Breast epithelium (tissue), 3 donors: ENCODE results near the gene ELAVL1.

Experiments
- POLR2A ChIP-seq: fragments of 450-650 bp; IDR thresholded peaks from one replicate; pipeline ENCODE4 v1.6.1; 2016; ENCODE audit warnings: antibody characterized with exemption, mild to moderate bottlenecking, moderate library complexity
- TF ChIP-seq, protein P1 (sequence below), 3 donors: fragments of 450-650 bp; IDR thresholded peaks; one replicate each; pipeline ENCODE4 v1.5.1; 2016 to 2017; ENCODE audit warnings: antibody characterized with exemption in 3 of 3, mild to moderate bottlenecking in 3 of 3, moderate library complexity in 3 of 3

DNA sequence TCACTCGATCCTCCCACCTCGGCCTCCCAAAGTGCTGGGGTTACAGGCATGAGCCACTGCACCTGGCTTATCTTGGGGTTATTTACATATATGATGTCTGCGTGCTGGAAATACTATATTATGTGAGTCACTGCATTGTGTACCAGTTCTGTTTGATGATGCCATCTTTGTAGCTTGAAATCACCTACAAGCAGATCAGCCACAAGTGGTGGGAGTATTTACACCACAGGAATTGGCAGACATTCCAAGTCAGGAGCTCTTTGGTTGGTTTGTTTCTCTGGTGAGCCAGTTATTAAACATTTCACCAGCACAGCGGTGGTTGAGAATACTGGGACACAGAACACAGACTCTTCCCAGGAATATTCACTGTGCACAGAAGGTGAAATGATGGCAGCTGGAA, 57.5 kb downstream of the ELAVL1 start:
- TF ChIP-seq, protein P1, sequence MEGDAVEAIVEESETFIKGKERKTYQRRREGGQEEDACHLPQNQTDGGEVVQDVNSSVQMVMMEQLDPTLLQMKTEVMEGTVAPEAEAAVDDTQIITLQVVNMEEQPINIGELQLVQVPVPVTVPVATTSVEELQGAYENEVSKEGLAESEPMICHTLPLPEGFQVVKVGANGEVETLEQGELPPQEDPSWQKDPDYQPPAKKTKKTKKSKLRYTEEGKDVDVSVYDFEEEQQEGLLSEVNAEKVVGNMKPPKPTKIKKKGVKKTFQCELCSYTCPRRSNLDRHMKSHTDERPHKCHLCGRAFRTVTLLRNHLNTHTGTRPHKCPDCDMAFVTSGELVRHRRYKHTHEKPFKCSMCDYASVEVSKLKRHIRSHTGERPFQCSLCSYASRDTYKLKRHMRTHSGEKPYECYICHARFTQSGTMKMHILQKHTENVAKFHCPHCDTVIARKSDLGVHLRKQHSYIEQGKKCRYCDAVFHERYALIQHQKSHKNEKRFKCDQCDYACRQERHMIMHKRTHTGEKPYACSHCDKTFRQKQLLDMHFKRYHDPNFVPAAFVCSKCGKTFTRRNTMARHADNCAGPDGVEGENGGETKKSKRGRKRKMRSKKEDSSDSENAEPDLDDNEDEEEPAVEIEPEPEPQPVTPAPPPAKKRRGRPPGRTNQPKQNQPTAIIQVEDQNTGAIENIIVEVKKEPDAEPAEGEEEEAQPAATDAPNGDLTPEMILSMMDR (IDR thresholded peaks at IDR 0.05), result no peak
- no peak for TF ChIP-seq POLR2A
